ENCODE data around the gene CRELD1. TPM values are rescaled to one million over a fixed set of nuclear protein-coding genes. Genes with fewer than 3 reads are reported as not detected.
A peak's percentile ranks its signal among the peaks of the same experiment; 100 is the strongest.

CRELD1 gene
- total RNA-seq, 1 experiment from 2014 or later = 9.9 TPM

DNA sequence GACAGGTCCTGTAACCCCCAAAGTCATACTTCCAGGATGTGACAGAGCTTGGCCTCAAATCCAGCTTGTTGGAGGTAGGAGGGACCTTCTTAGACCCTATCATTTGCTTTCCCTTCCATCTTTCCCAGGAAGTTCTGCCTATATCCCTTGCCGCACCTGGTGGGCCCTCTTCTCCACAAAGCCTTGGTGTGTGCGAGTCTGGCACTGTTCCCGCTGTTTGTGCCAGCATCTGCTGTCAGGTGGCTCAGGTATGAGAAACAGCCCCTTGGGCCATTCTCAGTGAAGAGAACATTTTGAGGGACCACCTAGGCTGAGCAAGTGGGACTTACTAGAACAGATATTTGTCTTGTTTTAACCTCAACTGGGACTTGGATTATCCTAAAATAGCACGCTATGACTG, 29.7 kb upstream of the CRELD1 start:
- no peak for DNase-seq (ENCODE audit: low read depth)

DNA sequence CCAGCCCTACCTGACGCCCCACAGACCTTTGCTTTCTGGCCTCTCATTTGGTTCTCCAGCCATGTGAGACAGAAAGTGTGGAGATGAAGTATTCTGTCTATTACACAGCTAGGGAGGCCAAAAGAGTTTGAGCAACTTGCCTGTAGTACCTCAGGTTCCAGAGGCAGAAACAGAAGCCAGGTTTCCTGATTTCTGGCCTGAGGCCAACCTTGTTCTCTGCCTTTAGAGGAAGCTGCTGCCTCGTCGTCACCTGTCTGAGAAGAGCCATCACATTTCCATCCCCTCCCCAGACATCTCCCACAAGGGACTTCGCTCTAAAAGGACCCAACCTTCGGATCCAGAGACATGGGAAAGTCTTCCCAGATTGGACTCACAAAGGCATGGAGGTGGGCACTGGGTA, 27.2 kb upstream of the CRELD1 start:
- no peak for DNase-seq (ENCODE audit: low read depth)

DNA sequence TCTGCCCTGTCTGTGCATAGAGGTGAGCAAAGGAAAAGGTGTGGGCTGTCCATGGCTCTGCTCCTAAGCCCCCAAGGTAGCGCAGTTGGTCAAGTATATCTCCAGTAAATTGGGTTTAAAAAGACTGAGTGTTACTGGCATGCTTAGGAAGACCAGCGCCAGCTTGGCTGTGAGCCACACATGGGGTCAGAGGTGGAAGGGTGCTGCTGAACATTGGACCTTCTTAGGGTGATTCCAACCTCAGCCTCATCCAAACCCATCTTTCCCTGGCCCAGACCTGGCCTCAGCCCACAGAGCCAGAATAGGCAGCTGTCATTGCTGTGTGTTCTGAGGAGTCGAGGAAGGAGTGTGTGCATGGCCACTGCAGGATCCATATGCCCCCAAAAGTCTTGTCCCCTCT, 25.3 kb upstream of the CRELD1 start:
- no peak for DNase-seq (ENCODE audit: low read depth)

DNA sequence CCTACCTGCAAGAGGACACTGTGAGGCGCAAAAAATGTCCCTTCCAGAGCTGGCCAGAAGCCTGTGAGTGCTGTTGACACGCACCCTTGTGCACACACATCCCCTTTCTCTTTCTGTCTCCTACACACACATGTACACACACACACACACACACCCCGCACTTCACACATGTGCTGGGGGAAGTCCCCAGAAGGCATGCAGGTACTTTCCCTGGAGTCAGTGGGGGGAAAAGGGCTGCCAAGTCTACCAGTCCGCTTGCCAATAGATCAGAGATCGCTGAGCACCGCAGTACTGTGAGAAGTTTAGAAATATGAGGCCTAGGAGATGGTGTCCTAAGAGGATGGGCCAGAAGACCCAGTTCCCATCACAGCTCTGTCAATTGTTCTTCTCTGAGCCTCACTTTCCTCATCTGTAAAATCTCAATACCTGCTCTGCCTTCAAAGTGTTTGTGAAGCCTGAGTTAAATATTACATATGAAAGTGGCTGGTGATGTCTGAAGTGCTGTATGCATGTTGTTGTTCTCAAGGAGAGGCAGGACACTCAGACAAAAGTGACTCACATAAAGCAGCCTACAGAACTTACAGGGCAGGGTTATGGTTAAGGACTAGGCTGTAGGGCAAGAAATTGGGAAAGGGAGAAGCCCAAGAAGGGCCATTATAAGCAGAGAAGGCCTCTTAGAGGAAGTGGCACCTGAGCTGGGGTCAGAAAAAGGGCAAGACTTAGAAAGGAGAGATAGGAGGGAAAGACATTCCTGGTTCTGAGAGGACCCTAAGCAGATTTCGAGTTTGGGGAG, 24.2 kb upstream of the CRELD1 start:
- no peak for DNase-seq (ENCODE audit: low read depth)

DNA sequence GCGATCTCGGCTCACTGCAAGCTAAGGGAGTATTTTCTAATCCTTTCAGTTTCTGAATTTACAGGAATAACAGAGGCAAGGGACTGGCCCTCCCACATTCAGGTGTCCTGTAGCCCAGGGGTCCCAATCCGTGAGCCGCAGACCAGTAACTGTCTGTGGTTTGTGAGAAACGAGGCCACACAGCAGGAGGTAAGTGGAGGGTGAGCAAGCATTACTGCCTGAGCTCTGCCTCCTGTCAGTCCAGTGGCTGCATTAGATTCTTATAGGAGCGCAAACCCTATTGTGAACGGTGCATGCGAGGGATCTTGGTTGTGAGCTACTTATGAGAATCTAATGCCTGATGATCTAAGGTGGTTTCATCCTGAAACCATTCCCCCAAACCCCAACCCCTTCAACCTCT, 21.8 kb upstream of the CRELD1 start:
- no peak for DNase-seq (ENCODE audit: low read depth)

DNA sequence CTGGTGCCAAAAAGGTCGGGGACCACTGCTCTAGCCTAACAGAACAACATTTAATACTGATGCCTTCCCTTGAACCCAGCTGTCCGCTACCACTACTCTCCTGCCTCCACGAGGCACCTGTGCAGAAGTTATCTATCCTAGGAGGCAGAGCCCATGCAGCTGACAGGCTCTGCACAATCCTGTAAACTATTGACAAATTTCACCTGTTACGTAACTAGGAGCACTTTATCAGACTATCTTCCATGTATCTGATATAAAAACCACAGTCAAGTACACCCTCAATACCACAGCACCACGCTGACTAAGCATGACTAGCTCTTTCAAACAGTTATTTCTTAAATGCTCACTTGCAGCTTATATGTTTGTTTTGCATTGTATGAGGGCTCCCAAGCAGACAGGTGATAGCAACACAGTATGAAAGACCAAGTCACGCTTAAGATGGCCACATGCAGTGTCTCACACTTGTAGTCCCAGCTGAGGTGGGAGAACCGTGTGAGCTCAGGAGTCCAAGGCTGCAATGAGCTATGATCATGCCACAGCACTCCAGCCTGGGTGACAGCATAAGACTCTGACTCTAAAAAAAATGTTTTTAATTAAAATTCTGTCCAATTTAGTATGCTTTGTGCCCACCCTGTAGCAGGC, 21.2 kb upstream of the CRELD1 start:
- DNase-seq (ENCODE audit: low read depth) = peak; percentile 78

DNA sequence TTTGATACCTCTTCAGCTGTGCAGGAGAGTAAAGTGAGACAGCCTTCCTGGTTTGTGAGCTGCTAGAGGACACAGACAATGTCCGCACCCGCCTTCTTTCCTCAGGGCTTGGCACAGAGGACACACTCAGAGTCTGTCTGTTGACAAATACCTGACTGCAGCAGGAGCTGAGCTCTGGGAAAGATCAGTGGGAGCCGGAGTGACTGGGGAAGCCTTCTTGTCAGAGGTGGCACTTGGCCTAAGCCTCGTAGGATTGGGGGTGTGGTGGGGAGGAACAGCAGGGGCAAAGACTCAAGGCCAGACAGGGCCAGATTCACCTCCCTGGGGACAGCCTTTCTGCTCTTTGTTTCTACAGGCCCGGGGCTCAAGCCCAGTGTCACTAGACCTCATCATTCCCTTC, 20.0 kb upstream of the CRELD1 start:
- no peak for DNase-seq (ENCODE audit: low read depth)

DNA sequence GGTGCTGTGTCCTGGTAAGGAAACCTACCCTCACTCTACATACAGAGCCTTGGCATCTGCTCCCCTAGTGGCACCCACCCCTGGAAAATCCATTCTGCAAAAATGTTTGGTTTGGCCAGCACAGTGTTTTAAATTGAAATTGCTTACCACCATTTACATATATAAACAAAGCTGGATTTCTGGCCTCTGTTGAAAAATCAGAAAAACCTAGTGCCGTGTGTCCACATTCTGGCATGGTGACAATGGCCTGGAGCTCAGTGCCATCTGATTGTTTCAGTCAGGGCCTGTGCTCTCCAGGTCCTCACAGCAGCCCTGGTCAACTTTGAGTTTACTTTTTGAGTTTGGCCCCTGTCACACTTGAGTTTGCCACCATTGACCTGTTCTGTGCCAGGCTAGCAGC, 19.6 kb upstream of the CRELD1 start:
- DNase-seq (ENCODE audit: low read depth) = no peak

DNA sequence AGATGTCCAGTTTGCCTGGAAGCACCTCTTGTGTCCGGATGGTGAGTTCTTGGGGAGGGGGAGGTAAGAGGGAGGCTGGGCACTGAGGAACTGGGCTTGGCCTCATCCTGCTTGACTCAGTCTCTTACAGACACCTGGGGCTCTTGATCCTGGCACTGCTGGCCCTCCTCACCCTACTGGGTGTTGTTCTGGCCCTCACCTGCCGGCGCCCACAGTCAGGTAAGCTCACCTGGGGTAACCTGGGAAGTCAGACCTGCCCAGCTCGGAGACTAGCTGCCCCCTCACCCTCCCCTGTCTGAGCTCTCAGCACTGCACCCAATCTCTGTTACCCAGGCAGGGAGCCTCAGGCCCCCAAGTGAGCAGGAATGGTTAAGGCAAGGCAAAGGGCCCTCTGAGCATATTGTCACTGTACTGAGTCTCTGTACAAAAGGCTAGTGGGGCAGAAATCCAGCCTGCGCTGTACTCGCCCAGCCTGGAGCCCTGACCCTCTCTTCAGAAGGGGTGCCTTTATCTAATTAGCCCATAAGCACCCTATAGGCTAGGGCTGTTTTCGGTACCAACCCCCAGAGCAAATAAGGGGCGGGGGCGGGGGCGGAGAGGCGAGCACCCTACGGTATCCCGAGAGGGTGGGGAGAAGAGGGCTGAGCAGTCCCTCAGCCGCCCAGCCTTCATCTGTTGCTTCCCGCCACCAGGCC, 18.9 kb upstream of the CRELD1 start:
- DNase-seq (ENCODE audit: low read depth) = no peak

DNA sequence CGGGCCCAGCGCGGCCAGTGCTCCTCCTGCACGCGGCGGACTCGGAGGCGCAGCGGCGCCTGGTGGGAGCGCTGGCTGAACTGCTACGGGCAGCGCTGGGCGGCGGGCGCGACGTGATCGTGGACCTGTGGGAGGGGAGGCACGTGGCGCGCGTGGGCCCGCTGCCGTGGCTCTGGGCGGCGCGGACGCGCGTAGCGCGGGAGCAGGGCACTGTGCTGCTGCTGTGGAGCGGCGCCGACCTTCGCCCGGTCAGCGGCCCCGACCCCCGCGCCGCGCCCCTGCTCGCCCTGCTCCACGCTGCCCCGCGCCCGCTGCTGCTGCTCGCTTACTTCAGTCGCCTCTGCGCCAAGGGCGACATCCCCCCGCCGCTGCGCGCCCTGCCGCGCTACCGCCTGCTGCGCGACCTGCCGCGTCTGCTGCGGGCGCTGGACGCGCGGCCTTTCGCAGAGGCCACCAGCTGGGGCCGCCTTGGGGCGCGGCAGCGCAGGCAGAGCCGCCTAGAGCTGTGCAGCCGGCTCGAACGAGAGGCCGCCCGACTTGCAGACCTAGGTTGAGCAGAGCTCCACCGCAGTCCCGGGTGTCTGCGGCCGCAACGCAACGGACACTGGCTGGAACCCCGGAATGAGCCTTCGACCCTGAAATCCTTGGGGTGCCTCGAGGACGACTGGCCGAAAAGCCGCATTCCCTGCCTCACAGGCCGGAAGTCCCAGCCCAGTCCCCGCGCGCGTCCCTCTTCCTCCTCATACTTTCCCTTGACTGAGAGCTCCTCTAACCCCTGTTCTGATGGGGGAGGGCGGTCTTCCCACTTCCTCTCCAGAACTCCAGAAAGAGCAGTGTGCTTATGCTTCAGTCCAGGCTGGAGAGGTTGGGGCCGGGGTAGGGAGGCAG, 18.1 kb upstream of the CRELD1 start:
- peak; percentile 65 for DNase-seq (ENCODE audit: low read depth)

DNA sequence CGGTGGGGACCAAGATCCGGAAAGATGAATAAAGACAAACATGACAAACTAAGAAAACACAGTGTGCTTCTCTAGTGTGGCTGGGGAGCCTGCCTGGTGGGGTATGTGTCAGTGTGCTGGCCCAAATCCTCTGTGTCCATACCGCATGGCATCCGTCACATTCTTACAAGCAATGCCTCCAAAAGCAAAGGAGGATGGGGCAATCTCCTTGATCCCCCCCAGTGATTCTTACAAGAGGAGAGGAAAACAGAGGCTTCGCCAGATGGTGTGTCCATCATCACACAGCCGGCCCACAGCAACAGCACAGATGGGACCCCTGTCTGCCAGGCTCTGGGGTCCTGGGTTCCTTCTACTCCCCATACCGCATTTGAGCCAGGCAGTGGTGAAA, 17.3 kb upstream of the CRELD1 start:
- peak; percentile 59 for DNase-seq (ENCODE audit: low read depth)

DNA sequence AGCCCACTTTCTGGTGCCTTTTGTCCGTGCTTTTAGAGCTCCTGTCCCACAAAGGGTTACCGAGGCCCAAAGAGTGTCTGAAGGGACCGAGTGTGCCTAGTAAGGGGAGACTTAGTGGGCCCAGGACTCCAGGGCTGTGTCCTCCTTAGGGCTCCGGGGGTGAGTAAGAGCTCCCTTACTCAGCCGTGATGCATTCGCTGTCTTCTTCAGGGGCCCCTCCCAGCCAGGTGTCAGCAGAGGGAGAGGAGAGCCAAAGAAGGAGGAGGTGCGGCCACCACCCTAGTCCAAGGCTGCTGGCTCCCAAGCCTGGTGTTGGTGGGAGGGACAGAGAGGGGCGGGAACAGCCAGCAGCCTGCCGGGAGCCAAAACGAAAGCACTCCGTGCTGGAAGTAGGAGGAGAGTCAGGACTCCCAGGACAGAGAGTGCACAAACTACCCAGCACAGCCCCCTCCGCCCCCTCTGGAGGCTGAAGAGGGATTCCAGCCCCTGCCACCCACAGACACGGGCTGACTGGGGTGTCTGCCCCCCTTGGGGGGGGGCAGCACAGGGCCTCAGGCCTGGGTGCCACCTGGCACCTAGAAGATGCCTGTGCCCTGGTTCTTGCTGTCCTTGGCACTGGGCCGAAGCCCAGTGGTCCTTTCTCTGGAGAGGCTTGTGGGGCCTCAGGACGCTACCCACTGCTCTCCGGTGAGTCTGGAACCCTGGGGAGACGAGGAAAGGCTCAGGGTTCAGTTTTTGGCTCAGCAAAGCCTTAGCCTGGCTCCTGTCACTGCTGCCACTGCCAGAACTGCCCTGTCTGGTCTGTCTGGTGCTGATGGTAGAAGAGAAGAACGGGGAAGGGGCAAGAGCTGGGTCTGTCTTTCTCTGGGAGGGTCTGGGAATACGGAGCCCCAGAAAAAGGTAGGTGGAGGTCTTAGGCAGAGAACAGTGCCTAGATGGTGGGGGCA, 16.6 kb upstream of the CRELD1 start, which contains the start of gene IL17RC:
TSS of gene IL17RC (plus strand) at position 365 of the 947 bp plus-strand sequence. CDS start at position 583, 218 bp downstream.
- peak; percentile 88 for DNase-seq (ENCODE audit: low read depth)

DNA sequence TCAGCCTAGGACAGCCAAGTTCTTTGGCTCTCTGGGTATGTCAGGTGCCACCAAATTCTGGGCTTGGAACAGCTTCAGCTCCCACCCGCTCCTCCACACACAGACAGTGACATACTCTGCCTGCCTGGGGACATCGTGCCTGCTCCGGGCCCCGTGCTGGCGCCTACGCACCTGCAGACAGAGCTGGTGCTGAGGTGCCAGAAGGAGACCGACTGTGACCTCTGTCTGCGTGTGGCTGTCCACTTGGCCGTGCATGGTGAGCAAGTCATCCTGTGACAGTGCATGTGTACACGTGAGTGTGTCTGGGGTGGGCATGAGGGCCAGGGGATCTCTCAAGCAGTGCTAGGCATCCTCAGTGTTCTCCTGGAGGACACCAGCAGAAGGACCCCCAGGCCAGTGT, 15.8 kb upstream of the CRELD1 start:
- DNase-seq (ENCODE audit: low read depth) = no peak

DNA sequence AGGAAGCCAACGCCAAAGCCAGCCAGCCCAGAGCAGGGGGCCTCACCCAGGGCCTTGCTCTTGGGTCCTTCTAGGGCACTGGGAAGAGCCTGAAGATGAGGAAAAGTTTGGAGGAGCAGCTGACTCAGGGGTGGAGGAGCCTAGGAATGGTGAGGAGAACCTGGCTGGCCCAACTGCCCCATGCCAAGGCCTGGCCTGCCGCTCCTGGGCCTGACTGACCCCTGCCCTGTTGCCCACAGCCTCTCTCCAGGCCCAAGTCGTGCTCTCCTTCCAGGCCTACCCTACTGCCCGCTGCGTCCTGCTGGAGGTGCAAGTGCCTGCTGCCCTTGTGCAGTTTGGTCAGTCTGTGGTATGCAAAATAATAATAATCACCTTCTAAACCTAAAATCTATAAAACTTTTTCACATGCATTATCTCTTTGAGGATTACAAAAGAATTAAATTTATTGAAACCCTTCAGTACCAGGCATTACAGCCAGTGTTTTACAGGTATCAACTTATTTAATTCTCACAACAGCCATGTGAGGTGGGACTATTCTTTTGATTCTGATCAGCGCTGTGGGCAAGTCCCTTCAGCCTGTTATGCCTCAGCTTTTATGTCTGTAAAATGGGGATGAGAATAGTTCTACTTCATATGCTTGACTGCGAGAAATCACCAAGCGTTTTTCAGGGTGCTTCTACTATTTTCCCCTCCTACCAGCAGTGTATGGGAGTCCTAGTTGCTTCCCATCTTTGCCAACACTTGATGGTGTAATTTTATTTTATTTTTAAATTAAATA, 15.2 kb upstream of the CRELD1 start:
- DNase-seq (ENCODE audit: low read depth) = no peak

DNA sequence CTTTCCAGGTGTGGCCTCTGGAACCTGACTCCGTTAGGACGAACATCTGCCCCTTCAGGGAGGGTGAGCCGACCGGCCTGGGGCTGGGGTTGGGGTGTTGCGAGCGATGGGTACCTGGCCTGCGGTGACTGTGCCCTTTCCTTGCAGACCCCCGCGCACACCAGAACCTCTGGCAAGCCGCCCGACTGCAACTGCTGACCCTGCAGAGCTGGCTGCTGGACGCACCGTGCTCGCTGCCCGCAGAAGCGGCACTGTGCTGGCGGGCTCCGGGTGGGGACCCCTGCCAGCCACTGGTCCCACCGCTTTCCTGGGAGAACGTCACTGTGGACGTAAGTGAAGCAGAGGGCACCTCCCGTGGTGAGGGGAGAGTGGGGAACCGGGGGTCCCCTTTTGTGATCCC, 5.5 kb upstream of the CRELD1 start:
- DNase-seq (ENCODE audit: low read depth) = no peak

DNA sequence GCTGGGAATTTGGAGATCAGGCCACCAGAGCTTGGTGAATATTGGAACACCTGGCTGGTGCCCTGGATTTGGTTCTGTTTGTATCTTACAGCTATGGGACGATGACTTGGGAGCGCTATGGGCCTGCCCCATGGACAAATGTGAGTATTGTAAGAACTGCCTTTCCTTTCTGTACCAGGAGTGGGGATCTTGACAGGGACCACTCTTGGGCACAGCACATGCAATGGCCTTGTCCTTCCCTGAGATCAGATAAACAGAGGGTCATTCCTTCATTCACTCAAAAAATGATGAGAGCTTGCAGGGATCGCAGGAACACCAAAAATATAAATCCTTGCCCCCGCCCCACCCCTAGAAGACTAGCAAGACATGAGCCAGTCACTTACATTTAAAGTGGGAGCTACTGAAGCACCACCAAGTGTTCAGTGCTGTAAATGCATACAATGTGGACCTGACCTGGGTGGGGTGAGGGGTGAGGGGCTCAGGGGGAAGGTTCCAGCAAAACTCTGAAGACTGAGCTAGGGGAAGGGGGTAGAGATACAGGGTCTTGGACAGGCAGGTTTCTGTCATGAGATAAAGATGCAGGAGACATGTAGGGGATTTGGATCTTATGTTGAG, 2.7 kb upstream of the CRELD1 start:
- DNase-seq (ENCODE audit: low read depth) = no peak

DNA sequence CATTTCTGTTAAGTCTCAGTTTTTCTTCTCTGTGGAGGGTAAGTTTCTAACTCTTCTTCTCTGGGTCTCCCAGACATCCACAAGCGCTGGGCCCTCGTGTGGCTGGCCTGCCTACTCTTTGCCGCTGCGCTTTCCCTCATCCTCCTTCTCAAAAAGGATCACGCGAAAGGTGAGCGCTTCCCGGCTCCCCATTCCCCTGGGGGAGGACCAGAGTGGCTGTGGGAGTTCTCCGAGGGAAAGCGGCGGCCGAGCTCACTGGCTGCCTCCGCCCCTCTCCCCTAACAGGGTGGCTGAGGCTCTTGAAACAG, 1.1 kb upstream of the CRELD1 start:
- DNase-seq (ENCODE audit: low read depth) = no peak

DNA sequence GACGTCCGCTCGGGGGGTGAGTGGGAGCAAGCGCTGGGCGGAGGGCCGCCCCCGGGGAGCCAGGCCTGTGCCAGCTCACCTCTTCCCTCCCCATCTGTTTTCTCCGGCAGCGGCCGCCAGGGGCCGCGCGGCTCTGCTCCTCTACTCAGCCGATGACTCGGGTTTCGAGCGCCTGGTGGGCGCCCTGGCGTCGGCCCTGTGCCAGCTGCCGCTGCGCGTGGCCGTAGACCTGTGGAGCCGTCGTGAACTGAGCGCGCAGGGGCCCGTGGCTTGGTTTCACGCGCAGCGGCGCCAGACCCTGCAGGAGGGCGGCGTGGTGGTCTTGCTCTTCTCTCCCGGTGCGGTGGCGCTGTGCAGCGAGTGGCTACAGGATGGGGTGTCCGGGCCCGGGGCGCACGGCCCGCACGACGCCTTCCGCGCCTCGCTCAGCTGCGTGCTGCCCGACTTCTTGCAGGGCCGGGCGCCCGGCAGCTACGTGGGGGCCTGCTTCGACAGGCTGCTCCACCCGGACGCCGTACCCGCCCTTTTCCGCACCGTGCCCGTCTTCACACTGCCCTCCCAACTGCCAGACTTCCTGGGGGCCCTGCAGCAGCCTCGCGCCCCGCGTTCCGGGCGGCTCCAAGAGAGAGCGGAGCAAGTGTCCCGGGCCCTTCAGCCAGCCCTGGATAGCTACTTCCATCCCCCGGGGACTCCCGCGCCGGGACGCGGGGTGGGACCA, 632 bp upstream of the CRELD1 start:
- peak; percentile 65 for DNase-seq (ENCODE audit: low read depth)

DNA sequence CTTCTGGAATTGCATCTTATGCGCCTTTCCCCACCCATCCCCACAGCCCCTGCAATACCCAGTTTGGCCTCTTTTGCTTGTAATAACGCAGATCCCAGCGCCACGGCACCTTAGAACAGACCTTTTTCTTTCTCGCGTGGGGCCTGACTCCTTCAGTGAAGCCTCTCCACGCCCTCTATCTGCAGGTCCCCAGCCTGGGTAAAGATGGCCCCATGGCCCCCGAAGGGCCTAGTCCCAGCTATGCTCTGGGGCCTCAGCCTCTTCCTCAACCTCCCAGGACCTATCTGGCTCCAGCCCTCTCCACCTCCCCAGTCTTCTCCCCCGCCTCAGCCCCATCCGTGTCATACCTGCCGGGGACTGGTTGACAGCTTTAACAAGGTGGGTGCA, 594 bp downstream of the CRELD1 start:
- DNase-seq (ENCODE audit: low read depth) = no peak
